Nephron (organoid): ENCODE data around the gene ZNF213.
"Not testable (repeated sequence)": the region's sequence is repeated elsewhere in the genome, so short reads cannot be mapped to it uniquely, and the experiment has no call there.

ENCODE experiments used
- H3K27ac Mint-ChIP-seq, 3 experiments: 2 replicates each; pipeline ENCODE4 v1.8.0; 2020; ENCODE audit warnings: mixed read lengths in 3 of 3, mild to moderate bottlenecking in 2 of 3, moderate library complexity in 1 of 3
- H3K27me3 Mint-ChIP-seq: 2 replicates; pipeline ENCODE4 v1.8.0; 2021; ENCODE audit warnings: low read depth, mild to moderate bottlenecking, moderate library complexity, mixed read lengths
- H3K36me3 Mint-ChIP-seq: 2 replicates; pipeline ENCODE4 v1.8.0; 2020; ENCODE audit warnings: low read depth, mixed read lengths
- H3K4me1 Mint-ChIP-seq: 2 replicates; pipeline ENCODE4 v1.8.0; 2020; ENCODE audit warnings: mixed read lengths
- H3K4me3 Mint-ChIP-seq, 3 experiments: 2 replicates each; pipeline ENCODE4 v1.8.0; 2020; ENCODE audit warnings: mild to moderate bottlenecking in 3 of 3, mixed read lengths in 3 of 3, moderate library complexity in 2 of 3
- H3K9me3 Mint-ChIP-seq: 2 replicates; pipeline ENCODE4 v1.8.0; 2020; ENCODE audit warnings: mixed read lengths
- CTCF ChIP-seq, 3 experiments: fragments of 200-600 bp; sonication (generic); IDR thresholded peaks; one replicate each; pipeline ENCODE4 v1.5.0; 2021; ENCODE audit warnings: antibody characterized with exemption in 3 of 3; ENCODE audit not compliant: unreplicated experiment in 3 of 3

The ZNF213 gene

GRCh38 chr16:3164121-3164991, 29.5 kb downstream of the ZNF213 start:
- no peak overlapping the region for H3K27ac Mint-ChIP-seq
- no peaks in the 10 kb centered on the region for H3K9me3 Mint-ChIP-seq
- no peaks in the 10 kb centered on the region for H3K4me1 Mint-ChIP-seq
- no peak for TF ChIP-seq CTCF (IDR thresholded peaks at IDR 0.05; ENCODE audit: unreplicated experiment in 3 of 3)
- peaks cover 65% of the 10 kb centered on the region for H3K27me3 Mint-ChIP-seq
- no peaks in the 10 kb centered on the region for H3K36me3 Mint-ChIP-seq
- H3K4me3 Mint-ChIP-seq = peak overlapping the region in 1 of 3 experiments; percentile 11

GRCh38 chr16:3165111-3165822, 30.4 kb downstream of the ZNF213 start:
- Mint-ChIP-seq H3K27me3 (peaks cover 71% of the 10 kb centered on the region), H3K36me3 (no peaks in the 10 kb centered on the region), H3K4me3 (peak overlapping the region; percentile 7 to 63 (median 52)), H3K9me3 (no peaks in the 10 kb centered on the region), H3K27ac (no peak overlapping the region), H3K4me1 (no peaks in the 10 kb centered on the region)
- TF ChIP-seq CTCF (IDR thresholded peaks at IDR 0.05; ENCODE audit: unreplicated experiment in 3 of 3) = no peak

- H3K4me3 Mint-ChIP-seq = no peak overlapping the region
- no peaks in the 10 kb centered on the region for H3K4me1 Mint-ChIP-seq
- TF ChIP-seq CTCF (IDR thresholded peaks at IDR 0.05; ENCODE audit: unreplicated experiment in 3 of 3) = no peak
- H3K27me3 Mint-ChIP-seq = peaks cover 76% of the 10 kb centered on the region
- H3K27ac Mint-ChIP-seq = no peak overlapping the region
- no peaks in the 10 kb centered on the region for H3K36me3 Mint-ChIP-seq
- no peaks in the 10 kb centered on the region for H3K9me3 Mint-ChIP-seq
Measured at GRCh38 chr16:3166505-3166886, 31.7 kb downstream of the ZNF213 start.

- not testable (repeated sequence) for H3K4me1 Mint-ChIP-seq, H3K9me3 Mint-ChIP-seq, H3K4me3 Mint-ChIP-seq, H3K36me3 Mint-ChIP-seq, H3K27ac Mint-ChIP-seq
- H3K27me3 Mint-ChIP-seq = peaks cover 84% of the 10 kb centered on the region
Measured at GRCh38 chr16:3168729-3169128, 33.9 kb downstream of the ZNF213 start.

GRCh38 chr16:3170440-3171180, 35.8 kb downstream of the ZNF213 start:
- peaks cover 7% of the 10 kb centered on the region for H3K9me3 Mint-ChIP-seq
- H3K4me1 Mint-ChIP-seq = peaks cover 9% of the 10 kb centered on the region
- H3K36me3 Mint-ChIP-seq = no peaks in the 10 kb centered on the region
- H3K4me3 Mint-ChIP-seq = no peak overlapping the region
- H3K27ac Mint-ChIP-seq = no peak overlapping the region
- no peak for TF ChIP-seq CTCF (IDR thresholded peaks at IDR 0.05; ENCODE audit: unreplicated experiment in 3 of 3)
- H3K27me3 Mint-ChIP-seq = peaks cover 95% of the 10 kb centered on the region

GRCh38 chr16:3171181-3171854, 36.5 kb downstream of the ZNF213 start:
- TF ChIP-seq CTCF (IDR thresholded peaks at IDR 0.05; ENCODE audit: unreplicated experiment in 3 of 3) = no peak
- H3K27me3 Mint-ChIP-seq = peaks cover 96% of the 10 kb centered on the region
- H3K4me1 Mint-ChIP-seq = peaks cover 9% of the 10 kb centered on the region
- H3K27ac Mint-ChIP-seq = no peak overlapping the region
- H3K4me3 Mint-ChIP-seq = no peak overlapping the region
- H3K9me3 Mint-ChIP-seq = peaks cover 7% of the 10 kb centered on the region
- no peaks in the 10 kb centered on the region for H3K36me3 Mint-ChIP-seq
